ENCODE data around the gene DHX16. TPM values are rescaled to one million over a fixed set of nuclear protein-coding genes. Genes with fewer than 3 reads are reported as not detected.

The DHX16 gene
- total RNA-seq, 1 donor from 2014 or later, result 28.4 TPM

- H3K27ac ChIP-seq, result peak within 1 kb of the TSS; percentile 66
- no peaks in the 10 kb centered on the region for H3K36me3 ChIP-seq
- H3K9me3 ChIP-seq, result no peaks in the 10 kb centered on the region
- ATAC-seq (peak; percentile 83 to 85), DNase-seq (peak; percentile 89)
- peak within 1 kb of the TSS; percentile 64 for H3K4me3 ChIP-seq
- TF ChIP-seq CTCF (IDR thresholded peaks at IDR 0.05), result no peak
- H3K4me1 ChIP-seq, result peaks cover 43% of the 10 kb centered on the region
- intact Hi-C loops (cut with DNase I), result no loop called here
- H3K27me3 ChIP-seq (ENCODE audit: low read depth), result no peaks in the 10 kb centered on the region
Measured at GRCh38 chr6:30690403-30691207, 17.8 kb upstream of the DHX16 start, which contains the start of gene NRM. Gene NRM (minus strand): TSS chr6:30690984. CDS start chr6:30690974, 10 bp downstream.

GRCh38 chr6:30689985-30690384, 17.2 kb upstream of the DHX16 start:
- DNase-seq (peak; percentile 37), ATAC-seq (no peak)
- H3K27ac ChIP-seq, result peak overlapping the region; percentile 66
- no peaks in the 10 kb centered on the region for H3K36me3 ChIP-seq
- peak overlapping the region; percentile 64 for H3K4me3 ChIP-seq
- no peak for TF ChIP-seq CTCF (IDR thresholded peaks at IDR 0.05)
- intact Hi-C loops (cut with DNase I), result no loop called here
- H3K4me1 ChIP-seq, result peaks cover 49% of the 10 kb centered on the region
- no peaks in the 10 kb centered on the region for H3K9me3 ChIP-seq
- no peaks in the 10 kb centered on the region for H3K27me3 ChIP-seq (ENCODE audit: low read depth)

GRCh38 chr6:30689022-30689865, 16.4 kb upstream of the DHX16 start:
- H3K4me3 ChIP-seq, result peak overlapping the region; percentile 64
- intact Hi-C loops (cut with DNase I), result no loop called here
- H3K36me3 ChIP-seq, result no peaks in the 10 kb centered on the region
- no peak for TF ChIP-seq CTCF (IDR thresholded peaks at IDR 0.05)
- H3K4me1 ChIP-seq, result peaks cover 51% of the 10 kb centered on the region
- H3K9me3 ChIP-seq, result no peaks in the 10 kb centered on the region
- no peaks in the 10 kb centered on the region for H3K27me3 ChIP-seq (ENCODE audit: low read depth)
- peak overlapping the region; percentile 89 for H3K27ac ChIP-seq
- DNase-seq, result peak; percentile 35
- no peak for ATAC-seq

- Histone ChIP-seq H3K27me3 (ENCODE audit: low read depth) (no peaks in the 10 kb centered on the region), H3K27ac (peak overlapping the region; percentile 89), H3K4me1 (peaks cover 51% of the 10 kb centered on the region), H3K36me3 (no peaks in the 10 kb centered on the region), H3K4me3 (peak overlapping the region; percentile 81), H3K9me3 (no peaks in the 10 kb centered on the region)
- intact Hi-C loops (cut with DNase I), result no loop called here
- peak; percentile 43 for DNase-seq
- no peak for TF ChIP-seq CTCF (IDR thresholded peaks at IDR 0.05)
- ATAC-seq, result no peak
Measured at GRCh38 chr6:30688569-30688968, 15.8 kb upstream of the DHX16 start.

- DNase-seq (no peak), ATAC-seq (no peak)
- H3K9me3 ChIP-seq, result no peaks in the 10 kb centered on the region
- peak overlapping the region; percentile 89 for H3K27ac ChIP-seq
- H3K36me3 ChIP-seq, result no peaks in the 10 kb centered on the region
- H3K27me3 ChIP-seq (ENCODE audit: low read depth), result no peaks in the 10 kb centered on the region
- no peak for TF ChIP-seq CTCF (IDR thresholded peaks at IDR 0.05)
- intact Hi-C loops (cut with DNase I), result no loop called here
- H3K4me1 ChIP-seq, result peaks cover 51% of the 10 kb centered on the region
- peak overlapping the region; percentile 81 for H3K4me3 ChIP-seq
Measured at GRCh38 chr6:30687659-30688431, 15.0 kb upstream of the DHX16 start.

Data from lower lobe of right lung (tissue), 2 donors.